Neuronal stem cell (in vitro differentiated cells): ENCODE data around the gene TRIM69. TPM values are rescaled to one million over a fixed set of nuclear protein-coding genes. Genes with fewer than 3 reads are reported as not detected.

ENCODE experiments used
- small RNA-seq: library from polyadenylated mRNA; stranded (forward); fragments of <200 nt; extraction: miRNeasy Mini kit (QIAGEN cat#:217004); gene quantifications from one replicate; pipeline ENCODE3, GENCODE V24; 2013; ENCODE audit not compliant: insufficient read depth

Gene TRIM69

Small RNAs within 50 kb of the gene (small RNA-seq; reads per million reads assigned to genes)
- gene RF00019: not detected
